ENCODE results near the gene BSCL2.

Gene BSCL2

DNA sequence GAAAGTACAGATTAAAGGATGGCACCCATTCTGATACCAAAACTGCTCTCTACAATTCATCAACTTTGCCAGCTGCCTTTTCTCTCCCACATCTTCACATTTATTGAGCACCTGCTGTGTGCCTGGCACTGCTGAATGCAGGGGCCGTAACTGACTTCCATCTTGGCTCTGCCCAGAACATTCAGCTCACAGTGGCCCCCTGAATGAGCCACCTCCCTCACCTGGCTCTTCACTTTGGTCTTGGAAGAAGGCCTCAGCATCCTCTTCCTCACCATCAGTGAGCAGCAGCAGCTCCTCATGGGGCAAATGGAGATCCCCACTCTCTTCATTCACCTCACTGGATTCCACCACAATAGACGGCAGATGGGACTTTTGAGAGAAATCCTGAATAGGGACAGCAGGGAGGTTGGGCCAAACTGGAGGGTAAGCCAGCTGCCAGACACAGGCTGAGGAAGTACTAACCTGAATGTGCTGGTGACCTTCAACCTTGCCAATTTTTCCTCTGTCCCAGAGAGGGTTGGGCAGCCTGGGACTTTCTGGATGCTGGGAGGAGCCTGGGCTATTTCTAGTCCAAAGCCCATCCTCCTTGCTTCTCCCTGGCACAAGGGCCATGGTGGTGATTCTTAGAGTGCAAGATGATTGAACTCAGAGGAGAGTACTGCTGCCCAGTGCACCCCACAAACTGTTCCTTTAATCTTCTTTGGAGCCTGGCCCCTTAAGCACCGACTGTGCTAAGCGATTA lies 37.6 kb downstream of the BSCL2 start:
- DNase-seq (ENCODE audit: low spot score) = no peak
- TF ChIP-seq, protein P1, sequence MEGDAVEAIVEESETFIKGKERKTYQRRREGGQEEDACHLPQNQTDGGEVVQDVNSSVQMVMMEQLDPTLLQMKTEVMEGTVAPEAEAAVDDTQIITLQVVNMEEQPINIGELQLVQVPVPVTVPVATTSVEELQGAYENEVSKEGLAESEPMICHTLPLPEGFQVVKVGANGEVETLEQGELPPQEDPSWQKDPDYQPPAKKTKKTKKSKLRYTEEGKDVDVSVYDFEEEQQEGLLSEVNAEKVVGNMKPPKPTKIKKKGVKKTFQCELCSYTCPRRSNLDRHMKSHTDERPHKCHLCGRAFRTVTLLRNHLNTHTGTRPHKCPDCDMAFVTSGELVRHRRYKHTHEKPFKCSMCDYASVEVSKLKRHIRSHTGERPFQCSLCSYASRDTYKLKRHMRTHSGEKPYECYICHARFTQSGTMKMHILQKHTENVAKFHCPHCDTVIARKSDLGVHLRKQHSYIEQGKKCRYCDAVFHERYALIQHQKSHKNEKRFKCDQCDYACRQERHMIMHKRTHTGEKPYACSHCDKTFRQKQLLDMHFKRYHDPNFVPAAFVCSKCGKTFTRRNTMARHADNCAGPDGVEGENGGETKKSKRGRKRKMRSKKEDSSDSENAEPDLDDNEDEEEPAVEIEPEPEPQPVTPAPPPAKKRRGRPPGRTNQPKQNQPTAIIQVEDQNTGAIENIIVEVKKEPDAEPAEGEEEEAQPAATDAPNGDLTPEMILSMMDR (IDR thresholded peaks at IDR 0.05; ENCODE audit: borderline replicate concordance, control extremely low read depth, extremely low read depth, insufficient read depth, missing control alignments) = no peak
- in situ Hi-C loops (cut with MboI; ENCODE audit: low sequenced_read_pairs, unreplicated experiment) = no loop called here

DNA sequence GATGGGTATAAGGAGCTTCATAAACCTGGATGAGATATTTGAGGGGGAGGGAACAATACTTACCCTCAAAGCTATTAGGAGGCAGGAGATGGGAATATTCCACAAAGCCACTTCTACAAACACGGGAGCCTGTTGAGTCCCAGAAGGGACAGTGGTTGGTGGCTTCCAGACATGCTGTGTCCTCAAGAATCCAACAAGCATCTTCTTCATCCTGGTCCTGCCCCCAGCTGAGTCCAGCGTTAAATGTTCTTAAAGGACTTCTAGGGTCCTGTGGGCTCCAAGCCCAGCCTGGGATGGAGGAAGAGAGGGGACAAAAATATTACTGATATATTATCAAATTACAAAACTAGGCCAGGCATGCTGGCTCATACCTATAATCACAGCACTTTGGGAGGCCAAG lies 39.8 kb downstream of the BSCL2 start:
- TF ChIP-seq, protein P1 (IDR thresholded peaks at IDR 0.05; ENCODE audit: borderline replicate concordance, control extremely low read depth, extremely low read depth, insufficient read depth, missing control alignments) = no peak
- in situ Hi-C loops (cut with MboI; ENCODE audit: low sequenced_read_pairs, unreplicated experiment) = no loop called here
- DNase-seq (ENCODE audit: low spot score) = no peak

DNA sequence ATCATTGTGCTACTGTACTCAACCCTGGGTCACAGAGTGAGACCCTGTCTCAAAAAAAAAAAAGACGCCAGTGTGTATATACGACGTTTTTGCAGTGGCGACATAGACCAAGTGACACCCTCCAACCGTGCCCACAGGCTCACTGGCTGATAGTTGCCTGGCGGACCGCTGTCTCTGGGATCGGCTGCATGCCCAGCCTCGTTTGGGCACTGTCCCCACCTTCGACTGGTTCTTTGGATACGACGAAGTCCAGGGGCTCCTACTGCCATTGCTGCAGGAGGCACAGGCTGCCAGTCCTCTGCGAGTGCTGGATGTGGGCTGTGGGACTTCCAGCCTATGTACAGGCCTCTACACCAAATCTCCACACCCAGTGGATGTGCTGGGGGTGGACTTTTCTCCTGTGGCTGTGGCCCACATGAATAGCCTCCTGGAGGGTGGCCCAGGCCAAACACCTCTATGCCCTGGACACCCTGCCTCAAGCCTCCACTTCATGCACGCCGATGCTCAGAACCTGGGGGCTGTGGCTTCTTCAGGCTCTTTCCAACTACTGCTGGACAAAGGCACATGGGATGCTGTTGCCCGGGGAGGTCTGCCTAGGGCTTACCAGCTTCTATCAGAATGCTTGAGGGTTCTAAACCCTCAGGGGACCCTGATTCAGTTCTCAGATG lies 40.8 kb downstream of the BSCL2 start:
- in situ Hi-C loops (cut with MboI; ENCODE audit: low sequenced_read_pairs, unreplicated experiment) = no loop called here
- no peak for DNase-seq (ENCODE audit: low spot score)
- TF ChIP-seq, protein P1 (IDR thresholded peaks at IDR 0.05; ENCODE audit: borderline replicate concordance, control extremely low read depth, extremely low read depth, insufficient read depth, missing control alignments) = no peak

DNA sequence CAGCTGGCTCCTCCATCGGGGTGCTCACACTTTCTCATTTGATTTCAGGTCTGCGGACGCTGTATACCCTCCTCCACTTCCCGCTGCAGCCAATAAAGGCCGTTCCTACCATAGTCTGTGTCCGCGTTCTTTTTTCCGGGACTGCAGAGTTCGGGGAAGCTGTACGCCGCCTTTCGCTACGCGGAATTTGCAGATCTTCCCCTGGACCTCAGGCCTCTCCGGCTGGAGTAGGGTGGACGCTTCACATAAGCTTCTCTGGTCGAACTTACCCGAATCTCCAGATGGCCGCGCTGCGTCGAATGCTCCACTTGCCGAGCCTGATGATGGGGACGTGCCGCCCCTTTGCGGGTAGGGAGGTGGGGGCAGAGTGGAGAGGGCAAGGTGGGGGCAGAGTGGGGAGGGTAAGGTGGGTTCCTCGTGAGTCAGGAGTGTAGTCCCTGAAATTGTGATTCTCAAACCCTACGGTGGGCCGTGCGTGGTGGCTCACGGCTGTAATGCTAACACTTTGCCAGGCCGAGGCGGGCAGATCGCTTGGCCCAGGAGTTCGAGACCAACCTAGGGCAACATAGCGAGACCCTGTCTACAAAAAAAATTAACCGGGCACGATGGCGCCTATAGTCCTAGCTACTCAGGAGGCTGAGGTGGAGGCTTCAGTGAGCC lies 41.5 kb downstream of the BSCL2 start:
- in situ Hi-C loops (cut with MboI; ENCODE audit: low sequenced_read_pairs, unreplicated experiment) = no loop called here
- DNase-seq (ENCODE audit: low spot score) = peak; percentile 62
- TF ChIP-seq, protein P1 (IDR thresholded peaks at IDR 0.05; ENCODE audit: borderline replicate concordance, control extremely low read depth, extremely low read depth, insufficient read depth, missing control alignments) = no peak

DNA sequence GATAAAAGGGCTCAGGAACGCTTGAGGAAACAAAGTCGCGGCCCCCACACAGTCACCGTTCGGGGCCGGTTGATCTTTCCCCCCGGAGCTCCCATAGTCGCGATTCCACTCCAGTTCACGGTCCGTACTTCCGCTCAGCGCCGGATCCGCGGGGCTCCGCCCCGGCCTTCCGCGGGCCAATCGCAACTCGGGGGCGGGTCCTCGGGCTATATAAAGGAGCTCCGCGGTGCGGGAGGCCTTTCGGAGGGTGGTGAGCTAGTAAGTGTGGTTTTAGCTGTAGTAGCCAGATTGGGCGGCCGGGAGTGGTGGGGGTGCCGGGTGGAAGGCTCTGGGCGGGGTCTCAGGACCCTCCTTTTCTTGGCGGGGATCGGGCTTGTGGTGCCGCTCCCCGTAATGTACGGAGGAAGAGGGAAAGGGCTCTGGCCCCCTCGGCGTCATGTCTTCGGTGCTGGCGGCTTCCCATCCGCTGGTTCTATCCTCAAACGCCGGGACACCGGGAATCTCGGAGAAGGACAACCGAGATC lies 42.1 kb downstream of the BSCL2 start, which contains the start of the genes C11orf98 and CSKMT:
TSS of gene C11orf98 (minus strand) at position 136 of the 524 bp plus-strand sequence. CDS start at position 95, 41 bp downstream.
TSS of gene CSKMT (plus strand) at position 238 of the 524 bp plus-strand sequence. CDS start 568 bp downstream, outside the sequence.
- in situ Hi-C loops (cut with MboI; ENCODE audit: low sequenced_read_pairs, unreplicated experiment) = no loop called here
- DNase-seq (ENCODE audit: low spot score) = peak; percentile 96

More for the DNA sequence above, 42.1 kb downstream of the BSCL2 start, which contains the start of the genes C11orf98 and CSKMT:
- TF ChIP-seq, protein P1 (IDR thresholded peaks at IDR 0.05; ENCODE audit: borderline replicate concordance, control extremely low read depth, extremely low read depth, insufficient read depth, missing control alignments) = no peak

All from GM13976 (cell line).